GM12873 (cell line): ENCODE results near the gene CLUH.

Experiments
- TF ChIP-seq, protein P1 (sequence below): IDR thresholded peaks from 2 replicates; pipeline ENCODE4 v1.5.1; 2012; ENCODE audit warnings: low read depth, mild to moderate bottlenecking, moderate library complexity, low read length, control low read depth; ENCODE audit not compliant: insufficient read depth; ENCODE audit errors: missing control alignments

Gene CLUH

DNA sequence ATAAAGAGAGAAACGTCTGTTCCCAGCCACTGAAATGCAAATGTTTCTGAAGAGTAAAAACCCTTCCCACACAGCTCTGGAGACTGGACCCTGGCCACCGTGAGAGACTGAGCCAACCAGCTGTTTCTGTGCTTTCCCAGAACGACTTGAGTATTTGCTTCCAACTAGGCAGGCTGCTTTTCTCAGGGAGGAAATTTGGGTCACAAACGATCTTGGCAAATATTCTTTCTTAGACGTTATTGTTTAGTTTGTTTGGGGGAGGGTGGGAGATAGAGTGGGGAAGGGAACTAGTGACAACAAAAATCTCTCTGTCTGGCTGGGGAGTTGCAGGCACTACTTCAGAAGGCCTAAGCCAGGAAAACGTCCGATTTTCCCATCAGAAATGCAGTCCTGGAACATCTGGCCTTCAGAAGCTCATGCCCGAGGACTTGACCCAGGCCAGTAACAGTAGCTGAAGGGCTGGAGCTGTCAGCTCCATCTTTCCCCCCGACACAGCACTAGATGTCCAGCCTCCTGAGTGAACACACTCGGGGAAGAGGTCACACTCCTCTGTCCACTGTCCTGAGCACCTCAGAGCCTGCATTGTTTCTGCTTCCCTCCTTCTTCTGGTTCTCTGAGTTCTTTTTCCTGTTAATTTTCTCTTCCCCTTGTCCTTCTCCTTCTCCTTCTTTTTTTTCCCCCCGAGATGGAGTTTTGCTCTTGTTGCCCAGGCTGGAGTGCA lies 33.9 kb upstream of the CLUH start:
- TF ChIP-seq, protein P1, sequence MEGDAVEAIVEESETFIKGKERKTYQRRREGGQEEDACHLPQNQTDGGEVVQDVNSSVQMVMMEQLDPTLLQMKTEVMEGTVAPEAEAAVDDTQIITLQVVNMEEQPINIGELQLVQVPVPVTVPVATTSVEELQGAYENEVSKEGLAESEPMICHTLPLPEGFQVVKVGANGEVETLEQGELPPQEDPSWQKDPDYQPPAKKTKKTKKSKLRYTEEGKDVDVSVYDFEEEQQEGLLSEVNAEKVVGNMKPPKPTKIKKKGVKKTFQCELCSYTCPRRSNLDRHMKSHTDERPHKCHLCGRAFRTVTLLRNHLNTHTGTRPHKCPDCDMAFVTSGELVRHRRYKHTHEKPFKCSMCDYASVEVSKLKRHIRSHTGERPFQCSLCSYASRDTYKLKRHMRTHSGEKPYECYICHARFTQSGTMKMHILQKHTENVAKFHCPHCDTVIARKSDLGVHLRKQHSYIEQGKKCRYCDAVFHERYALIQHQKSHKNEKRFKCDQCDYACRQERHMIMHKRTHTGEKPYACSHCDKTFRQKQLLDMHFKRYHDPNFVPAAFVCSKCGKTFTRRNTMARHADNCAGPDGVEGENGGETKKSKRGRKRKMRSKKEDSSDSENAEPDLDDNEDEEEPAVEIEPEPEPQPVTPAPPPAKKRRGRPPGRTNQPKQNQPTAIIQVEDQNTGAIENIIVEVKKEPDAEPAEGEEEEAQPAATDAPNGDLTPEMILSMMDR = no peak

DNA sequence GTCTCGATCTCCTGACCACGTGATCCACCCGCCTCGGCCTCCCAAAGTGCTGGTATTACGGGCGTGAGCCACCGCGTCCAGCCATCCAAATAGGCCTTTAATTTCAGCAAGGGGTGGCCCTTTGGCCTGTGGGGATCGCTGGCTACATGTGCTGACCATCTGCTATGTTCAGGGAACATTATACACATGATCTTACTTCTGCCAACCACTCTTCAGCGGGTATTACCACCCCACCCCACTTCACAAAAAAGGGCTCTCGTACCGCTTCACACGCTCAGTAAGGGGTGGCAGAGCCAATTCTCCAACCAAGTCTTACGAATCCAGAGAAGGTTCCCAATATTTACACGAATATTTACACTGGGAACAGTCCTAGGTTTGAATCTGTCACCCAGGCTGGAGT lies 26.1 kb upstream of the CLUH start:
- TF ChIP-seq, protein P1 = no peak

DNA sequence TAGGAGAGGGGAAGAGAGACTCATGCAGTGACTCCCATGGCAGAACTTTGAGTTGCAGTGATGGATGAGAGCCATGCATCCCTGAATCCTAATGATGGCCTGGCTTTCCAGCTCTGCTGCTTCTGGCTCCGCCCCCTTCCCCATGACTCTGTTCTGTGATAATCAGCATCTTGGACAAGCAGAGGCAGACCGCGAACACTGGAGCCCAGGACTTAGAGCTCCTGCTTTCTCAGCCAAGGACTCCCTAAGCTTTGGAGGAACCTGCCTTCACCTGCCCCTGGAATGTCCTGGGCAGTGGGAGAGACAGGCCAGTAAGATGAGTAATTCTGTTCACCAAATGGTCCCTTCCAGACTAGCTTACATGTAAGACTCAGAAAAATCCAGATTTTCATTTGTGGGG lies 25.4 kb upstream of the CLUH start:
- TF ChIP-seq, protein P1 = no peak

DNA sequence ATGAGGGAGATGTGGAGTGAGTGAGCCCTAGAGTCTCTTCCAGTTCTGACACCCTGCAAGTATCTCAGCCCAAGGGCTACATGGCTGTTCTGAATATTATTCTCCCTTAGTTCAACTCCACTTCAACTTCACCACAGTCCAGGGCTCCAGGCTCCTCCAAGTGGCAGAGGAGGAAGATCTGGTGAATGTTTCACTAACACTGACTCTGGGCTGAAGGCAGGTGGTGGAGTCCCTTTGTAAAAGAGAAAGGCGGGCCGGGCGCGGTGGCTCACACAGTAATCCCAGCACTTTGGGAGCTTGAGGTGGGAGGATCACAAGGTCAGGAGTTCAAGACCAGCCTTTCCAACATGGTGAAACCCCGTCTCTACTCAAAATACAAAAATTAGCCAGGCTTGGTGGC lies 24.3 kb upstream of the CLUH start:
- TF ChIP-seq, protein P1 = no peak

DNA sequence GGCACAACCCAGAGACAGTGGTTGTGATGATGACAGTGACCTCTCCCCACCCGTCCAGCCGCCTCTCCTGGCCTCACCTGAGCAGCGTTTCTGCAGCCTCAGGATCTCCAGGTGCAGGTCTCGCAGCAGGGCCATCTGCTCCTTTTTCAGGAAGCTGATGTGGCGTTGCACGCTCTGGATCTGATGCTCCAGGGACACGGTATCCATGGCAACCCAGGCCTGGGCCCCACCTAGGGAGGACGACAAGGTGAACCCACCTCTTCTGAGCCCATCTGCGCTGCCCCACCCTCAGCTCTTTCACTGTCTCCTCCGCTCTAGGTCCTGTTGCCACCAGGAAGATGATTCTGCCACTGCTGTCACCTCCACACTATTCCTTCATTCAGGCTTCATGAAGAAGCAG lies 23.4 kb upstream of the CLUH start:
- TF ChIP-seq, protein P1 = no peak

DNA sequence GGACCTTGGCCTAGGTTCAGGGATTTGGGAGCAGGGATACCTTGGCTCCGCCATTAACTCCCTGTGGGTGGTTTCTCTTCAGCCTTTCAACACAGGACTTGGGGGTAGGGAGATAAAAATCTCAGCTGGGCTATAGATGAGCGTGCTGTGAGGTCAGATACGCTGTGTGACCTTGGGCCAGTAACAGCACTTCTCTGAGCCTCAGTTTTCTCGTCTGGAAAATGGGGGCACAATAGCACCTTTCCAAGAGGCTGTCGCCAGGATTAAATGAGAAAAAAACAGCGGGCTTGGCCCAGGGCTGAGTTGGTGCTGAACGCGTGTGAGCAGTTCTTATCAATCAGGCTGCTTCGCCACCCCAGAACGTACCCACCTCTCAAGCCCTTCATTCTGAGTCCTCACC lies 20.2 kb upstream of the CLUH start:
- TF ChIP-seq, protein P1 = no peak

DNA sequence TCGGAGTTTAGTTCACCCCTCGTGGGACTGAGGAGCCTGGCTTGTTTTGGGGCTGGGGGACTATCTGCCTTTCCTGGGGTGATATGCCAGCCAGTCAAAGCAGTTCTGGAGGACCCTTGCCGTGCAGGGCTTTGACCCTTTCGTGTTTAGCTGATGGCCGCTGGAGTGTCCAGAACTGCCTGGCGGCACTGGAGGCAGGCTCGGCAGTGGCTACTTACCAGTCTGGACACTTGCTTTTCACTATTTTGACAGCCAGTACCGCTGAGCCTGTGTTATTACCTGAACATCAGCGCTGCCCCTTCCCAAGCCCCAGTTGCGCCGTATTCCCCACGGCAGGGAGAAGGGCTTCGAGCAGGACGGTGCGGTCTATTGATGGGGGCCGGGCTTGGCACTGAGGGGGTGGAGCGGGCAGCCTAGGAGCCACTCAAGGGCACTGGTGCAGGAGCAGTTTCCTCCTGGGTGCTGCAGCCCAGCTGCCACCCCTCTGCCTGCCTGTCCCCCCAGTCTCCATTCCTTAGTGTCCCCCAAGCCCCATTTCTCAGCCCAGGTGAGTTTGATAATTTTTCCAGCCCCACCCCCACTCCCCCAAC lies 19.3 kb upstream of the CLUH start:
- TF ChIP-seq, protein P1 = no peak
